Measurements from ENCODE around the gene RBM18.

The RBM18 gene

GRCh38 chr9:122256206-122256605 is 8.4 kb downstream of the RBM18 start:
- no peak for DNase-seq

- no peak for DNase-seq
Observed at GRCh38 chr9:122254761-122255160, 9.9 kb downstream of the RBM18 start.

GRCh38 chr9:122252796-122253195 is 11.8 kb downstream of the RBM18 start:
- no peak for DNase-seq

- DNase-seq: no peak
Observed at GRCh38 chr9:122251351-122251750, 13.3 kb downstream of the RBM18 start.

GRCh38 chr9:122248448-122248865 is 16.2 kb downstream of the RBM18 start:
- DNase-seq: no peak

- DNase-seq: no peak
Observed at GRCh38 chr9:122246666-122247065, 18.0 kb downstream of the RBM18 start.

GRCh38 chr9:122244349-122244748 is 20.3 kb downstream of the RBM18 start:
- no peak for DNase-seq

GRCh38 chr9:122239722-122240121 is 24.9 kb downstream of the RBM18 start:
- DNase-seq: no peak

- no peak for DNase-seq
Observed at GRCh38 chr9:122236681-122237080, 28.0 kb downstream of the RBM18 start.

GRCh38 chr9:122234022-122234748 is 30.5 kb downstream of the RBM18 start:
- no peak for DNase-seq

- no peak for DNase-seq
Observed at GRCh38 chr9:122232796-122233306, 31.8 kb downstream of the RBM18 start.

GRCh38 chr9:122229485-122229837 is 35.2 kb downstream of the RBM18 start:
- no peak for DNase-seq

- no peak for DNase-seq
Observed at GRCh38 chr9:122228568-122229484, 35.8 kb downstream of the RBM18 start, which contains the start of gene LHX6. LHX6 (minus strand) TSS chr9:122228957; CDS start chr9:122228740, 217 bp downstream.

GRCh38 chr9:122228191-122228567 is 36.5 kb downstream of the RBM18 start:
- no peak for DNase-seq

- no peak for DNase-seq
Observed at GRCh38 chr9:122227575-122227900, 37.1 kb downstream of the RBM18 start.

GRCh38 chr9:122226758-122227574 is 37.7 kb downstream of the RBM18 start:
- DNase-seq: no peak

- DNase-seq: no peak
Observed at GRCh38 chr9:122226142-122226757, 38.4 kb downstream of the RBM18 start.

- DNase-seq: no peak
Observed at GRCh38 chr9:122225312-122226141, 39.1 kb downstream of the RBM18 start.

GRCh38 chr9:122223435-122223834 is 41.2 kb downstream of the RBM18 start:
- no peak for DNase-seq

- DNase-seq: no peak
Observed at GRCh38 chr9:122222791-122223190, 41.8 kb downstream of the RBM18 start.

GRCh38 chr9:122221183-122221811 is 43.3 kb downstream of the RBM18 start:
- no peak for DNase-seq
